GM12878 (cell line): ENCODE data around the gene PCDH7.

Experiments
- CHD4 ChIP-seq: fragments of 200-600 bp; sonication (generic); IDR thresholded peaks from 2 replicates; pipeline ENCODE4 v1.6.1; 2016; ENCODE audit warnings: mild to moderate bottlenecking
- CTCF ChIP-seq, 3 experiments: IDR thresholded peaks in 2 of 3; conservative IDR thresholded peaks in 1 of 3; 2 replicates each; pipeline ENCODE4 v1.5.1; 2011; ENCODE audit warnings: low read depth in 3 of 3, low read length in 3 of 3, mild to moderate bottlenecking in 3 of 3, control low read depth in 2 of 3, moderate library complexity in 2 of 3, inconsistent platforms in 1 of 3, mixed read lengths in 1 of 3; ENCODE audit not compliant: control insufficient read depth in 2 of 3, insufficient read depth in 1 of 3; ENCODE audit errors: extremely low read depth in 1 of 3
- E2F4 ChIP-seq: IDR thresholded peaks from 2 replicates; pipeline ENCODE4 v1.6.1; 2012; ENCODE audit warnings: low read depth, low read length, improper control_type of control experiment
- ELK1 ChIP-seq: IDR thresholded peaks from 2 replicates; pipeline ENCODE4 v1.6.1; 2012; ENCODE audit warnings: low read depth, low read length, improper control_type of control experiment
- EP300 ChIP-seq, 2 experiments: fragments of 150-350 bp in 1 of 2; IDR thresholded peaks; 2 replicates each; pipeline ENCODE4 v1.6.1; 2011 to 2012; ENCODE audit warnings: low read depth in 2 of 2, low read length in 2 of 2, borderline replicate concordance in 1 of 2, improper control_type of control experiment in 1 of 2, inconsistent platforms in 1 of 2; ENCODE audit not compliant: control insufficient read depth in 1 of 2
- ETV6 ChIP-seq, 2 experiments: fragments of 450-650 bp in 1 of 2; IDR thresholded peaks in 1 of 2; conservative IDR thresholded peaks in 1 of 2; 2 replicates each; pipeline ENCODE4 v1.6.1; 2014; ENCODE audit warnings: antibody characterized with exemption in 1 of 2, borderline replicate concordance in 1 of 2, low read depth in 1 of 2, mild to moderate bottlenecking in 1 of 2, moderate library complexity in 1 of 2
- FOXM1 ChIP-seq: IDR thresholded peaks from 2 replicates; pipeline ENCODE4 v1.6.1; 2012; ENCODE audit warnings: low read depth, mild to moderate bottlenecking, inconsistent platforms, low read length, moderate library complexity
- NFIC ChIP-seq: IDR thresholded peaks from 2 replicates; pipeline ENCODE4 v1.6.1; 2012; ENCODE audit warnings: low read depth, mild to moderate bottlenecking, inconsistent platforms, low read length, moderate library complexity
- POLR2A ChIP-seq: IDR thresholded peaks from 2 replicates; pipeline ENCODE4 v1.6.1; 2011; ENCODE audit warnings: low read depth, mild to moderate bottlenecking, low read length
- POLR2AphosphoS5 ChIP-seq: IDR thresholded peaks from 2 replicates; pipeline ENCODE4 v1.6.1; 2011; ENCODE audit warnings: mild to moderate bottlenecking, low read length, inconsistent platforms
- RCOR1 ChIP-seq: conservative IDR thresholded peaks from 2 replicates; pipeline ENCODE4 v1.6.1; 2012; ENCODE audit warnings: low read depth, low read length, improper control_type of control experiment
- RUNX3 ChIP-seq: IDR thresholded peaks from 2 replicates; pipeline ENCODE4 v1.6.1; 2012; ENCODE audit warnings: low read length, inconsistent platforms

GRCh38 chr4:30721185-30722091 lies 1.3 kb downstream of the PCDH7 start:
- TF ChIP-seq NFIC (no peak), FOXM1 (no peak), POLR2A (no peak), CHD4 (no peak), ETV6 (conservative IDR thresholded peaks at IDR 0.05 in 1 of 2, IDR thresholded peaks at IDR 0.05 in 1 of 2; ENCODE audit: borderline replicate concordance in 1 of 2, low read depth in 1 of 2) (no peak), POLR2AphosphoS5 (no peak), ELK1 (no peak), CTCF (IDR thresholded peaks at IDR 0.05 in 2 of 3, conservative IDR thresholded peaks at IDR 0.05 in 1 of 3; ENCODE audit: control insufficient read depth in 2 of 3, extremely low read depth in 1 of 3, insufficient read depth in 1 of 3, low read depth in 3 of 3, low read length in 3 of 3) (no peak), RCOR1 (no peak), RUNX3 (no peak), E2F4 (no peak), EP300 (IDR thresholded peaks at IDR 0.05; ENCODE audit: borderline replicate concordance in 1 of 2, control insufficient read depth in 1 of 2, low read depth in 2 of 2, low read length in 2 of 2) (no peak)
